ENCODE data around the gene LDAH. TPM values are rescaled to one million over a fixed set of nuclear protein-coding genes. Genes with fewer than 3 reads are reported as not detected.

LDAH gene
- total RNA-seq, 1 experiment from 2014 or later: 17.2 TPM

- ChIA-PET POLR2A (no interaction called here), CTCF (no interaction called here)
- Histone ChIP-seq H3K27me3 (ENCODE audit: control insufficient read depth, insufficient read depth, low read length) (peaks cover 7% of the 10 kb centered on the region; the same call in 1 of the 2 replicates), H3K9me3 (ENCODE audit: control insufficient read depth, insufficient read depth, low read depth, low read length) (no peaks in the 10 kb centered on the region), H3K27ac (ENCODE audit: low read length) (no peak overlapping the region), H3K4me1 (ENCODE audit: control insufficient read depth, insufficient read depth, low read length) (no peaks in the 10 kb centered on the region), H3K36me3 (ENCODE audit: control insufficient read depth, insufficient read depth, low read length) (peaks cover 2% of the 10 kb centered on the region; the same call in 1 of the 2 replicates), H3K4me3 (ENCODE audit: low read depth in 2 of 2, low read length in 2 of 2) (no peak overlapping the region)
- in situ Hi-C loops (cut with HindIII; ENCODE audit: low pct_unique_long_range_greater_than_20kb, low sequenced_read_pairs) (no loop called here), intact Hi-C loops (cut with micrococcal nuclease; ENCODE audit: unreplicated experiment) (no loop called here)
- BruUV-seq (replicated peaks): no TSS peak
- no peak for DNase-seq (ENCODE audit: low read depth, low spot score)
- TF ChIP-seq TCF7L2 (IDR thresholded peaks at IDR 0.05; ENCODE audit: low read depth, low read length): no peak
- no peak for TF ChIP-seq SIN3A (IDR thresholded peaks at IDR 0.05; ENCODE audit: borderline replicate concordance, insufficient read depth, low read depth, low read length)
- no peak for TF ChIP-seq CTCF (IDR thresholded peaks at IDR 0.05)
- no peak for ATAC-seq
These were observed 39.9 kb upstream of the LDAH start for GRCh38 chr2:20862850-20863249.

GRCh38 chr2:20855456-20855855, 32.6 kb upstream of the LDAH start:
- TF ChIP-seq TCF7L2 (IDR thresholded peaks at IDR 0.05; ENCODE audit: low read depth, low read length) (no peak), SIN3A (IDR thresholded peaks at IDR 0.05; ENCODE audit: borderline replicate concordance, insufficient read depth, low read depth, low read length) (no peak), REST (IDR thresholded peaks at IDR 0.05; ENCODE audit: insufficient read depth in 1 of 2, low read depth in 2 of 2, low read length in 1 of 2) (no peak), CTCF (IDR thresholded peaks at IDR 0.05) (no peak), POLR2AphosphoS5 (IDR thresholded peaks at IDR 0.05; ENCODE audit: low read depth, low read length) (no peak)
- Histone ChIP-seq H3K9me3 (ENCODE audit: control insufficient read depth, insufficient read depth, low read depth, low read length) (no peaks in the 10 kb centered on the region), H3K4me1 (ENCODE audit: control insufficient read depth, insufficient read depth, low read length) (no peaks in the 10 kb centered on the region), H3K4me3 (ENCODE audit: low read depth in 2 of 2, low read length in 2 of 2) (no peak overlapping the region), H3K27me3 (ENCODE audit: control insufficient read depth, insufficient read depth, low read length) (peaks cover 4% of the 10 kb centered on the region; the same call in 1 of the 2 replicates), H3K27ac (ENCODE audit: low read length) (no peak overlapping the region), H3K36me3 (ENCODE audit: control insufficient read depth, insufficient read depth, low read length) (no peaks in the 10 kb centered on the region)
- POLR2A ChIA-PET: no interaction called here
- in situ Hi-C loops (cut with HindIII; ENCODE audit: low pct_unique_long_range_greater_than_20kb, low sequenced_read_pairs) (no loop called here), intact Hi-C loops (cut with micrococcal nuclease; ENCODE audit: unreplicated experiment) (no loop called here)
- no peak for ATAC-seq
- CTCF ChIA-PET: no interaction called here
- no TSS peak for BruUV-seq (replicated peaks)
- no peak for DNase-seq (ENCODE audit: low read depth, low spot score)

All from Panc1 (cell line).